NCI-H2196 (cell line): ENCODE data around the gene ARHGEF16.

ENCODE experiments used
- DNase-seq: peaks from one replicate; lab custom pipeline; 2025; ENCODE audit not compliant: unreplicated experiment; lab: John Stamatoyannopoulos, UW

ARHGEF16 gene

GRCh38 chr1:3515272-3515671, 60.8 kb downstream of the ARHGEF16 start:
- DNase-seq = no peak

DNA sequence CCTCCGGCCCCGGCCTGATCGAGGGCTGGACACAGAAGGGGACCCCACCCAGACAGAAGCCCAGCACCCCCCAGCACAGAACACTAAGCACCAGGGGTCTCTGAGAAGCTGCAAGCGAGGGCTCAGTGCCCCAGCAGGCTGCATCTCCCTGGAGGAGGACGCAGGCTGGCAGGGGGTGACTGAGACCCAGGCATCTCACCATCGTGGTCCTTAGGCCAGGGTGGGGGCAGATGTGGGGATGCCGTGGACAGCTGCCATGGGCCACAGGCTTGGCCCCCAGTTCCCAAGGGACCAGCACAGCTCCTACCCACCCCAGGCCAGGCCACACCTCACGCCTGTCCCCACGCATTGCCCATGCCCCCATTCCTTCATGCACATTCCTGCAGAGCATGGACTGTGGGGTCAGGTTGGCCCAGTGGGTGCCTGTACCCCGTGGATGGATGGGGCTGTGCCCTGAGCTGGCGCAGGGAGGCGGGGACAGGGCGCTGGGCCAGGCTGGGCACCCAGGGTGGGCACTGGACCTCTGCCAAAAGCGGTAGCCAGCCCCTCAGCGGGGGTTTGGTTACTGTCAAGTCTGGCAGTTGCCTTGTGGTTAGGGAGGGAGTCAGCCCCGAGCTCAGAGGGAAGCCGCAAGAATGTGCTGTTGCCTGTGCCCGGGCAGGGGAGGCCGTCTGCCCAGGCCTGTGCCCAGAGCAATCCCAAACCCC, 61.5 kb downstream of the ARHGEF16 start:
- no peak for DNase-seq

GRCh38 chr1:3516481-3516869, 62.0 kb downstream of the ARHGEF16 start:
- DNase-seq = no peak

DNA sequence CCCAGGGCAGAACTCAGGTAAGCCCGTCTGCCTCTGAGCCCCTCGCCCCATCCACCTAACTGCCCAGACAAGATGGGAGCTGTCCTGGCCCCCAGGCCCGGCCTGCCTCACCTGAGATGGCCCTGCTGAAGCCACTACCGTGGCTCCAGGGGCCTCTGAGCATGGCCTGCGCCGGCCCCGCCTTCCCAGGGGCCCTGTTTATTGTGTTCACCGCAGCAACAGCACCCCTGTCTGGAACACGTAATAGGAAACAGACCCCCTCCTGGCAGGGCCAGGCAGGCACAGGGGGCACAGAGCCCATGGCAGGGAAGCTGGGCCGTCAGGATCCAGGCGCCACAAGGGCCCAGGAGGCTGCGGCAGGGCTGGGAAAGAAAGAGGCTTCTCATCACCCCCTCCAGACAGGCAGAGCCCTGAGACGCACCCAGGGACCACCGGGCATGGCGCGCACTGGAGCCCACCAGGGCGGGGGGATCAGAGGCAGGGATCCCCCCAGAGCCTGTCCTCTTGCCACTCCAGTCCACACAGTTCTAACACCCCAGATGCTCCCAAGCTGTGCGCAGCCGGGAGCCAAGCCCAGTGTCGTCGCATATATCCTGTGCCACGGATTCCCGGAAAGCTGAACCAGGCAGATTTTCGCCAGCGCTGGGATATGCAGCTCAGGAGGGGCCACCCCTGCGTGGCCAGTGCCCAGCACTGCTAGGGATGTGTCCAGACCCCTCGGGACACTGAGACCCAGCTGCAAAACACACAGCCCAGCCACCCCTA, 62.6 kb downstream of the ARHGEF16 start:
- DNase-seq = no peak

- no peak for DNase-seq
These were observed 63.8 kb downstream of the ARHGEF16 start for GRCh38 chr1:3518256-3518655.

GRCh38 chr1:3518756-3519155, 64.3 kb downstream of the ARHGEF16 start:
- DNase-seq = no peak

DNA sequence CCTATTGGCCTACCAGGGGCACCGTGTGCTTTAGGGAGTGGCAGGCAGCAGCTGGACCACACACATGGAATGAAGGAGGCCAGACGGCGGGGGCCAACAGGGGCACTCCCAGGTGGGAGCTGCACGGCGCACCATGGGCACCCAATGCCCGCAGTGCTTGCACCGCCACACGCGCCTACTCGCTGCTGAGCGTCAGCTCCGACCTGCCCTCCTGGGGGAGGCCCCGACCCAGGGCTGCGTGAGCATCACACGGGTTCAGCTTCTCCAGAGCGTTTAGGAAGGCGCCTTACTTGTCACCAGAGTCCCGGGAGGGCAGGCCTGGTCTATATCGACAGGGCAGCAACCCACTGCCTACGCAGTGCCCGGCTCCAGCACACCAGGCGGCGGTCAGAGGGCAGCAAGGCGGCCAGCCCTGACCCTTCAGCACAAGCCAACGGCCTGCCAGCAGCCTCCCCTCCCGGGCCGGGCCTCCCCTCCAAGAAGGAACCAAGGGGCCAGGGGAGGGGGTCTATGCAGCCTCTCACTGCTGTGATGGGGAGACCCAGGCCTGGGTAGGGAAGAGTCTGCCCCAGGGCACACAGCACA, 64.9 kb downstream of the ARHGEF16 start:
- no peak for DNase-seq

DNA sequence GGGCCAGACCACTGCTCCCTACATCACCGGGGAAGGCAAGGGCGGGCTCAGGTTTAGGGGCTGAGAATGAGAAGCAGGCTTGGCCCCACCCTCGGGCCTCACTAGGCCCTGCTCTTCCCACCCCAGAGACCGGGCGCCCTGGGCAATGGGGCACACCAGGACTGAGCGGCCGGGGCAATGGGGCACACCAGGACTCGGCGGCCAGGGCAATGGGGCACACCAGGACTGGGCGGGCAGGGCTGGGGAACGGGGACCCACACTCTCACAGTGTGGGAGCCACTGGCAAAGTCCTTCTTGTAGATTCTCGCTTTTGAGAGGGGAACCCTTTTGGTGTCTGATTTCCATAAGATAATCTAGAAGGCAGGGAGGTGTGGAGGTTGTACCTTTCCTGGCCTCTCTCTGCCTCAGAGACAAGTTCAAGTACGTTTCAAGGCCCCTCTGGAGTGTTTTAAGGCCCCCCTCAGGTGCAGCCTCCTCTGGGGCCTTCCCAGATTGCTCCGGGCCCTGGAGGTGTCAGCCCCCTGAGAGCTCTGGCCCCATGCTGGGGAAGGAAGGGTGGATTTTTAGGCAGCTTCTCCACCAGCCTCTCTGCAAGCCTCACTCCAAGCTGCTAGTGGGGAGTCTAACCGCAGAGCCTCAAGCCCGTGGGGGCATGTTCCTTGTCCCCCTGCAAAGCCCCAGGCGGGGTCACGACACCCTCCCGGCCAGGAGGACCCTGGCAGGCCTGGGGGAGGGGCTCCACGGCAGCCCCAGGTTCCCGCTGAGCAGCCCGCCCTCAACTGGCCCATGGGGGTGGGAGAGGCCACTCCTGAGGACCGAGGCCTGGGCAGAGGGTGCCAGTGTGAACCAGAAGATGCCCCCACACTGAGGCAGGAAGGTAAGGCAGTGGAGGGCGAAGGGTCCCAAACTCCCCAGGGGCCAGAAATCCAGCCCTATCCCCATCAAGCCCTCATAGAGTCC, 66.2 kb downstream of the ARHGEF16 start:
- DNase-seq = no peak

DNA sequence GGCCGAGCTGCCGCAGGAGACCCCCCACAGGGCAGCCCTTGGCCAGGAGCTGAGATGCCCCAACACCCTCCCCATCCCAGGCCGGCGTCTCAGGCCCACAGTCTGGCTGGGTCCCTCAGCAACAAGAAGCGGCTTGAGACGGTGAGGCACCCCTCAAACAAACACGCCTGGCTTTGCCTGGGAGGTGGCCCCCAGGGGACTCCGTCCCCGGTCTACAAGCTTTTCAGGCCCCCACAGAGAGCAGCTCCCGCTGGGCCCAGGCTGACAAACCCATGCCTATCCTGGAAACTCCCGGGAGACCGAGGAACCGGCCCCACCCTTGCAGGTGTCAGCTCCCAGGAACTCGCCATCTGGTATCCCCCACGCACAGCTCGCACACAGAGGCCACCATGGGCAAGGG, 67.0 kb downstream of the ARHGEF16 start:
- no peak for DNase-seq

GRCh38 chr1:3522112-3522511, 67.6 kb downstream of the ARHGEF16 start:
- no peak for DNase-seq

DNA sequence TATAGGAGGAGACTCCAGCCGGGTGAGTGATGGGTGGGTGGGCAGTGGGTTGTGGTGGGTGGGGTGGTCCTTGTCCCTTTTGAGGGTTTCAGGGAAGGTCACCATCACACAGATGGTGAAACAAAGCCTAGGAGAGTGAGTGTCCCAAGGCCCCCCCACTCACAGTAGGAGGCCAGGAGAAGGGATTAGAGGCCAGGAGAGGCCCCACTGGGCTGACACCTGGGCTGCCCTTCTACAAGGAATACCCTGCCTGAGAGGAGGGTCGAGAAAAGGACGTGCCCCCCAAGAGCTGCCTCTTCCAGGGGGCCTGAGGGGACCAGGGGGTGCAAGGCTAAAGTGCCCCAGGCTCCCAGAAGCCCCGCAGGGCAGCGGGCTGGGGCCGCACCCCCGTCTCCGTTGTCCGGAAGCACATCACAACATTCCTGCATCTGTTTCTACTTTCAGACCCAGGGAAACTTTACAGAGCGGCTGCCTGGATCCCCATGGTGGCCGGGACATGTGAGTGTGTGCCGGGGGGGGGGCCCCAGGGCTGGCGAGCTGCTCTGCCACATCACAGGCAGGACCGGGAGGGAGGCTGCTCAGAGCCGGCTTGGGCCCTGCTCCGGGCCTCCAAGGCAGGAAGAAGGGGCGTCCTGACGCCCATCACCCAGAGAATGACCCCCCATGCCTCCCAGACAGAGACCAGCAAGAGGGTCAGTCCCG, 68.2 kb downstream of the ARHGEF16 start:
- no peak for DNase-seq

- DNase-seq = no peak
These were observed 69.5 kb downstream of the ARHGEF16 start for GRCh38 chr1:3523980-3524379.

DNA sequence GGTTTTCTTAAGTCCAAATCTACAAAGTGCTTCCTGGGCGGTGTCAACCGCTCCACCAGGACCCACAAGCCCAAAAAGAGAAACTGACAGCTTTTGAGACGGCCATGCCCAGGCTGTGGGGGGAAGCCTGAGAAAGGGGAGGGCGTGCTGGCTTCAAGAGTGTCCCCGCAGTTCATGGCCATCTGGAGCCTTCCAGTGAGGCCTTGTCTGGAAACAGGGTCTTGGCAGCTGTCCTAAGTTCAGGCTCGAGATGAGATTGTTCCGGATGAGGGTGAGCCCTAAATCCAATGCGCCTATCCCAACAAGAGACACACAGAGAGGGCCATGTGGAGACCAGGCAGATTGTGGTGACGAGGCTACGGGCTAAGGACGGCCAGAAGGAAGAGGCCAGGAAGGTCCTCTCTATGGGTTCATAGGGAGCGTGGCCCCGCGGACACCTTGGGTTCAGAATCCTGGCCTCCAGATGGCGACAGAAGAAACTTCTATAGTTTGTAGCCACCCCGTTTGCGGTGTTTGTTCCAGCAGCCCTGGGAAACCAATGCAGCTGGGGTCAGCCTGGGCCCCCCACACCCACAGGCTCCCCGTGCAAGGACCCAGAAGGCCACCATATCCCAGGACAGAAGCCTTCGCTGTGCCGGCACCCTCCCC, 70.2 kb downstream of the ARHGEF16 start:
- no peak for DNase-seq

GRCh38 chr1:3525551-3526482, 71.4 kb downstream of the ARHGEF16 start:
- peak; percentile 25 for DNase-seq

GRCh38 chr1:3527774-3528173, 73.3 kb downstream of the ARHGEF16 start:
- no peak for DNase-seq

DNA sequence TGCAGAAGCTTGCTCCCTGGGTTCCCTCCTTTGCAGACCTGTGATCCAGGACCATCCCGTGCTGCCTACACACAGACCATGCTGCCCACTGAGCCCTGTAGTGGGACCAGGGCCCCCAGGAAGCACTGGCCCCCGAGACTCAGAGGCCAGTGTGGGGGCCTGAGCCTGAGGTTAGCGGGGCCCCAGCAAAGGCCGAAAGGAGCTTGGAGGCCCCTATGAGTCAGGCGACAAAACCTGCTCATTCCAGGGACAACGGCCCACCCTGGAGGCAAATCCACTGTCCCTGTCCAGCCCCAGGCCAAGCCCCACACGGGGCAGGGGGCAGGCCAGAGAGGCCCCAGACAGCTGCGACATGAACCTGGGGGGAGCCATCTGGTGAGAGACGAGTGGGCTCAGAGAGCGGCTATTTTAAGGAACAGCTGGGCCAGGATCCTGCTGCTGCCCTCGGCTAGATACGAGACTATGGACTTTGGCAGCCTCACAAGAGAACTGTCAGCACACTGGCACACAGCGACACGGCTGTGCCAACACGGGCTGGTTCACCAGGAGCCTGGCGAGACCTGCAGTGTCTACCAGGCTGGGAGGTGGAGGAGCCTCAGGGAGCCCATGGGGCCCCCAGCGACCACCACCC, 74.7 kb downstream of the ARHGEF16 start:
- DNase-seq = peak; percentile 35

- DNase-seq = peak; percentile 43
These were observed 75.8 kb downstream of the ARHGEF16 start for GRCh38 chr1:3530086-3530925.
